Activated naive CD4-positive, alpha-beta T cell treated with anti-CD3 and anti-CD28 coated beads, Interleukin-2, amount 50 U/mL, for 72 hours (primary cell): ENCODE measurements around the gene U2AF2. TPM values are rescaled to one million over a fixed set of nuclear protein-coding genes. Genes with fewer than 3 reads are reported as not detected.

Experiments used
- ATAC-seq, 2 donors: fragments of 150-1000 bp; cut with Tn5 transposase; 2 replicates each; pipeline ENCODE4 v1.10.0; 2021; ENCODE audit warnings: mild to moderate bottlenecking in 2 of 2, moderate library complexity in 2 of 2
- DNase-seq, 2 donors: peaks; one replicate each; pipeline ENCODE4 v3.0.0; 2021 to 2022; ENCODE audit warnings: low spot score in 2 of 2
- H3K27ac Mint-ChIP-seq, 2 donors: one replicate each; pipeline ENCODE4 v1.8.0; 2022; ENCODE audit warnings: mild to moderate bottlenecking in 2 of 2, mixed read lengths in 2 of 2
- H3K36me3 Mint-ChIP-seq, 2 donors: one replicate each; pipeline ENCODE4 v1.8.0; 2022; ENCODE audit warnings: mixed read lengths in 2 of 2
- H3K9me3 Mint-ChIP-seq, 2 donors: one replicate each; pipeline ENCODE4 v1.8.0; 2022; ENCODE audit warnings: mixed read lengths in 2 of 2
- total RNA-seq, 2 donors: library from RNA; stranded (reverse); gene quantifications; one replicate each; pipeline ENCODE4 v1.2.3, GENCODE V29; 2022

The U2AF2 gene
- total RNA-seq, 2 donors from 2014 or later = 270 to 312 TPM

DNA sequence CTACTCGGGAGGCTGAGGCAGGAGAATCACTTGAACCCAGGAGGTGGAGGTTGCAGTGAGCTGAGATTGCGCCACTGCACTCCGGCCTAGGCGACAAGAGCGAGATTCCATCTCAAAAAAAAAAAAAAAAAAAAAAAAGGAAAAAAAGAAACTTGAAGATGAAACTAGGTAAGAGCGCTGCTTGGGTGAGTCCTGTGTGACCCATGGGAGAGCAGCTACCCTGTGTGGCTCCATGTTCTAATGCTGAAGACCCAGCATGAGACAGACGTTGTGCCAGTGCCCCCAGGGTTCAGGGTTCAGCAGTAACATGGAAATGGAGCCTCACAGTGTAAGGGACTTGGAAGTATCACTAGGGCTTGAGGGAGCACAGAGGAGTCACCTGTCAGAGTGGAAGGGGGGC lies 36.4 kb upstream of the U2AF2 start:
- Mint-ChIP-seq H3K36me3 (peaks cover 0 to 7% of the 10 kb centered on the region in 2 donors), H3K27ac (no peak overlapping the region), H3K9me3 (no peaks in the 10 kb centered on the region)
- no peak for ATAC-seq
- DNase-seq = no peak

DNA sequence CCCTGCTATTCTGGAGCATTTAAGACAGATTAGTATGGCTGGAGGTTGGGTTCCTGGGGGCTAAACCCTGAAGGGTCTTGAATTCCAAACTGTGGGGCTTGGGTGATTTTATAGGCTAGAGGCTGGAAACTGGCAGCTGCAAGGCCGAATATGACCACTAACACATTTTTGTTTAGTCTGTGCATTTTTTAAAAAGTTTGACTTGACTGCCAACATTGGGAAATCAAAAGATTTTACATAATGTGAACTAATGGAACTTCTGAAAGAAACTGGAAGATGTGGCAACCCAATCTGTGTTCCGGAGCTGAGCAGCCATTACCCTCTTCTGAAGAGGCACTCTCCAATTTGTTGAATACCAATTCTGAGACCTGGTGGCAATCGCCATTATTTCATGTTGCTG lies 35.5 kb upstream of the U2AF2 start:
- no peak for ATAC-seq
- no peak for DNase-seq
- Mint-ChIP-seq H3K9me3 (peaks cover 0 to 4% of the 10 kb centered on the region in 2 donors), H3K27ac (no peak overlapping the region), H3K36me3 (peaks cover 0 to 7% of the 10 kb centered on the region in 2 donors)

DNA sequence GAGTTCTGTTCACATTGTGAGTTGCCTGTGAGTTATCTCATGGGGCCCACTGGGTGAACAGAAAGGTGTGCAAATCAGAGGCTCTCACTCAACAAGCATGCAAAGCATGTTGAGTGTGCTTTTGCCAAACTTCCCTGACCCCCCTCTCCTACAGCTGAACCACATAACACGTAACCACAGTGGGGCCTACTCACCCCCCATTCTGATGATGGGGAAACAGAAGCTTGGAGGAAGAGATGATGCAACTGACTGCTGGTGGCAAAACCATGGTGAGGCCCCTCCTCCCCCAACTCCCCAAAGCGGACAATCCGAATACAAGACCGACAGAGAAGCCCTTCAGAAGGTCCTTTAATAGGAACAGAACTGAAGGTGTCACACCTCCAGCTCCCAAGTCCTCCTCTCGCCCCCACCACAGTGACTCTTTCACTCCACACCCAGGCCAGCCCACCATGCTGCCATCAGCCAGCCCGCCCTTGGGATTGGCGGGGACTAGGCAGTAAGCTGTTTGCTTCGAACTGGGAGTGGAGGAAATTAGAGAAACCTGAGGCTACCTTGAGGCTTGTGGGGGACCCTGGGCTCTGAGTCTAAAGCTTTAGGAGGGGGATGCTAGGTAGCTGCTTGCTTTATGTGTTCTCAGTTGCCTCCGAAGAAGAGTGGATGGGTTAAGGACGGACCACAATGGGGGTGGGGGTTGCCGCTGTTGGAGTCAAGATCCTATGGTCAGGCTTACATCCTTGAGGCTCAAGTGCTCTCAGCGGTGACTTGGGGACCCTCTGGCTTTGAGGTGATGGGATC lies 34.2 kb upstream of the U2AF2 start:
- ATAC-seq = no peak
- Mint-ChIP-seq H3K36me3 (peaks cover 0 to 7% of the 10 kb centered on the region in 2 donors), H3K9me3 (peaks cover 0 to 4% of the 10 kb centered on the region in 2 donors), H3K27ac (peak overlapping the region in 1 of 2 donors; percentile 66)
- DNase-seq = no peak

DNA sequence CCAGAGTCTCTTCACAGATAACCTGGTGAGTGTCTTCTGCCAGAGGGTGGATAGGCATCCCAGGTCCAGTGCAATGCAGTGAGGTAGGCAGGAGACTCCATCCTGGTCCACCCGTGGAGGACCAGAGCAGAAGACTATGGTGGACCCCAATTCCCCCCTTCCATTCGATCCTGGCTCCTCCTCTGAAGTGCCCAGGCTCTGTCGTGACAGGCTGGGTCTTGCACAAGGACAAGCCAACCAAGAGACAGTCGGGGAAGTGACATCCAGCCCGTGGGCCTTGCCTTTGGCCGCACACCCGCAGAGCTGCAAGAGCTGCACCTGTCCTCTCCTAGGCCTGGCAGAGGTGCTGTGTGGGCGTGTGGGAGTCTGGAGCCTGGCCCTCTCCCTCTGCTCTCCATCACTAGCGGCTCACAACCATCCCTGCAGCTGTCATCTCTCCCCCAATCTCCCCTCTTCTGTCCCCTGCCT lies 33.6 kb upstream of the U2AF2 start:
- peaks cover 0 to 4% of the 10 kb centered on the region in 2 donors for H3K9me3 Mint-ChIP-seq
- H3K36me3 Mint-ChIP-seq = peaks cover 0 to 7% of the 10 kb centered on the region in 2 donors
- ATAC-seq (no peak), DNase-seq (no peak)
- no peak overlapping the region for H3K27ac Mint-ChIP-seq

DNA sequence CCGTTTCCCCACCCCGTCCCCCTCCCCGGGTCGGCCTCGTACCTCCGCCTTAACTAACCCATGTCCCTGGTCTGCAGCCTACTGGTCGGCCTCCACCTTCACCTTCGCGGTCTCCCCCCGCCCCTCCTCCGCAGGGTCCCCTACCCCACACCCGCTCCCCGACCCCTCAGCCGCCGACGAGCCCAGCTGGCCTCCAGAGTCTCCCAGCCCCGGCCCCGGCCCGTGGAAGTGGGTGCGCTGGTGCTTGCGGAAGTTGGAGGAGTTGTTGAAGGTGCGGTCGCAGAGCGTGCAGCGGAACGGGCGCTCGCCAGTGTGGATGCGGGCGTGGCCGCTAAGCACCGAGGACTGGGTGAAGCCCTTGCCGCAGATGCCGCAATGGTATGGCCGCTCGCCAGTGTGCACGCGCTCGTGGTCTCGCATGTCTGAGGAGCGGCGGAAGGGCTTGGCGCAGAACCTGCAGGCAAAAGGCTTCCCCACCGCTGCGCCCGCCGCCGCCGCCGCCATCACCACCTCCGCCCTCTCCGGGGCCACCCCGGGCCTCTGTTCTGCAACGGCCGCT lies 33.1 kb upstream of the U2AF2 start:
- Mint-ChIP-seq H3K36me3 (peaks cover 0 to 7% of the 10 kb centered on the region in 2 donors), H3K9me3 (peaks cover 0 to 4% of the 10 kb centered on the region in 2 donors), H3K27ac (no peak overlapping the region)
- ATAC-seq (no peak), DNase-seq (no peak)

DNA sequence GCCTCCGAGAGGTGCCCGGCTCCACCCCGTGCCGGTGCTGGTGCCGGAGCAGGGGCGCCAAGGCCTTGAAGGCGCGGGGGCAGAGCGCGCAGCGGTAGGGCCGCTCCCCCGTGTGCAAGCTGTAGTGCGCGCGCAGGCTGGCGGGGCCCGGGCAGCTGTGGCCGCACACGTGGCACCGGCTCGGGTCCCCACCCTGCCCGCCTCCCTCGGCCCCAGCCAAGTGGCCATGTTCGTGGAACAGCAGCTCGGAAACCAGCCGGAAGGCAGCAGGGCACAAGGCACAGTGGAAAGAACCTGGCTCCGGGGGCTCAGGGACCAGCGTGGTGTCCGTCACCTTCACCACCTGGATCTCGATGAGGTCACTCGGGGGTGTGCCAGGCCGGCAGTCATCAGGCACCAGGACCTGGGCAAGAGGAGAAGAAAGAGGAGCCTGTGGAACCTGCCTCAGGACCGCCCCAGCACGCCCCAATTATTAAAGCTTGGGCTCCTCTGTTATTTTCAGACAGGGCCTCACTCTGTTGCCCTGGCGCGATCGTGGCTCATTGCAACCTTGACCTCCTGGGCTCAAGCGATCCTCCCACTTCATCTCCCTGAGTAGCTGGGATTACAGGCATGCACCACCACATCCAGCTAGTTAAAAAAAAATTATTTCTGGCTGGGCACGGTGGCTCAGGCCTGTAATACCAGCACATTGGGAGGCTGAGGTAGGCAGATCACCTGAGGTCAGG lies 32.4 kb upstream of the U2AF2 start:
- no peak for DNase-seq
- Mint-ChIP-seq H3K9me3 (peaks cover 0 to 4% of the 10 kb centered on the region in 2 donors), H3K36me3 (peaks cover 0 to 4% of the 10 kb centered on the region in 2 donors), H3K27ac (no peak overlapping the region)
- ATAC-seq = no peak

DNA sequence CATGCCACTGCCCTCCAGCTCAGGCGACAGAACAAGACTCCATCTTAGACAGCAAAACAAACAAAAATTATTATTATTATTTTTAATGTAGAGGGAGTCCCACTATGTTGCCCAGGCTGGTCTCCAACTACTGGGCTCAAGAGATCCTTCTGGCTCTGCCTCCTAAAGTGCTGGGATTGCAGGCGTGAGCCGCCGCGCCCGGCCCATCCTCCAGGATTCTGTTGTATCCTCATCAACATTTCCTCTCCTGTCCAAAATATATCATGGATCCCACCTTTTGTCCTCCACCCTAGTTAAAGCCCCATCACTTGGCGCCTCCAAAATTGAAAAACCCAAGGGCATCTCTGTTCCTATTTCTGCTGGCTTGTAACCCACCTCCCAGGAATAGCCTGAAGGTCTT lies 31.7 kb upstream of the U2AF2 start:
- ATAC-seq (no peak), DNase-seq (no peak)
- peaks cover 0 to 4% of the 10 kb centered on the region in 2 donors for H3K9me3 Mint-ChIP-seq
- no peaks in the 10 kb centered on the region for H3K36me3 Mint-ChIP-seq
- peak overlapping the region in 1 of 2 donors; percentile 91 for H3K27ac Mint-ChIP-seq

DNA sequence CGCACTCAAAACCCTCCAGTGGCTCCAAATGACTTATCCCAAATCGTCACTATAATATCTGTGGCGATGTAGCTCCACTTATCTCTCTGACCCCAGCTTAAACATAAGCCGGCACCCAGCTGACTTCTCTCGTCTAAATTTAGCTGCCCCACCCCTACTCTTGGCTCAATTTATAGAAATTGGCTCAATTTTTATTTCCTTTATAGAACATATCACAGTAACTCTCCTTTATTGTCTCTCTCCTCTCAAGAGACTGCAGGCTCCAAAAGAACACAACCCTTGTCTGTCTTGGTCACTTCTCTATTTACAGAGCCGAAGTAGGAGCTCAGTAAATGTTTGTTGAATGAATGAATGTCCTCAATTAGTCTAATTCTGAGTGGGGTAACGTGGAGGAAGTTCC lies 31.3 kb upstream of the U2AF2 start:
- DNase-seq (no peak), ATAC-seq (no peak)
- H3K27ac Mint-ChIP-seq = peak overlapping the region in 1 of 2 donors; percentile 91
- H3K36me3 Mint-ChIP-seq = no peaks in the 10 kb centered on the region
- H3K9me3 Mint-ChIP-seq = peaks cover 0 to 4% of the 10 kb centered on the region in 2 donors

DNA sequence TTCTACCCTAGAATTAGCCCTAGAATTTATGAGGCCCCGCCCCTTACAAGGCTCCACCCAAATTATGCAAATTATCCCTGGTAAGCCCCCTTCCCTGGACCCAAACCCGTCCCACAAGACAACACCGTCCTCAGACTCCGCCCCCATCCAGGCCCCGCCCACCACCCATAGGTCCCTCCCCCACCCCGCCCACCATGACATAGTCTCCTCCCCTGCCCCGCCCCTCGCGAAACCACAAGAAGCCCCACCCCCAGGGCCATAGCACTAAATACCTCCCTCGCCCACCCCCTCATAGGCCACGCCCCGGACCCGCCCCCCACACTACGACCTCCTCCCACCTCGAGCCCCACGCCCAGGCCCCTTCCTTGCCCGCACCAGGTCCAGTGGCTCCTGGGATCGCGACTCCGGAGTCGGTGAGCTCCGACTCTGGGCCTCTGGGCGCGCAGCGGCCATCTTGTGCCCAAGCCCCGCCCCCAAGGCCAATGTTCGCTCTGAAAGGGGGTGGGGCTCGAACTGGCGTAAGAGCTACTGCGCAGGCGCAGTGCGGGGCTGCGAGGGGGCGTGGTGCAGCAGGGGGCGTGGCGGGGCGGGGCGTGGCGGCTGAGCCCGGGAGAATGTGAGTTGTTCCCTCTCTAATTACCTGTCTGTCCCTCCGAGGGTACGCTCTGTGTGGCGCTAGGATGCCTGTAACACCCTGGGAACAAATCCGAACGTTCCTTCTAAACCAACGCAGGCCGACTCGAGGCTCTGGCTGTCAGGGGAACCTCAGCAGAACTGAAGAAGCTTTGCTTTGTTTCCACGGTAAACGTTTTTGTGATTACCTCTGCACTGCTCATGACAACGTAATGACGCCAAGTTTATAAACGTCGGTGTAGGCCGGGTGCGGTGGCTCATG lies 30.5 kb upstream of the U2AF2 start, which contains the start of gene ZNF784:
Gene ZNF784 (minus strand): TSS at position 458 of the 895 bp plus-strand sequence. CDS start 5 bp downstream, at position 453.
- peak; percentile 91 to 94 for DNase-seq
- Mint-ChIP-seq H3K36me3 (no peaks in the 10 kb centered on the region), H3K9me3 (peaks cover 0 to 4% of the 10 kb centered on the region in 2 donors), H3K27ac (peak within 1 kb of the TSS; percentile 91 to 98)
- peak; percentile 50 to 74 for ATAC-seq

DNA sequence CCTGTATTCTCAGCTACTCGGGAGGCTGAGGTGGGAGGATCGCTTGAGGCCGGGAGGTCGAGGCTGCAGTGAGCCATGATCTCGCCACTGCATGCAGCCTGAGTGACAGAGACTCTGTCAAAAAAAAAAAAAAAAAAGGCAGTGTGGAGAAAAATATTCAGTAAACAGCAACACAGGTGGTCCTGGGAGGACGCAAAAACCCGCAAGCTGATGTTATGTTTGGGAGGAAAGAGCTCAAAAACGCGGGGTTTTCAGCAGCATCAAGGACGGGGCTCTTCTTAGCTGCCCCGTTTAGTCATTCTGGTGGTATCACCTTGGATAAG lies 29.9 kb upstream of the U2AF2 start:
- DNase-seq = no peak
- Mint-ChIP-seq H3K9me3 (peaks cover 0 to 4% of the 10 kb centered on the region in 2 donors), H3K27ac (peak overlapping the region in 1 of 2 donors; percentile 91), H3K36me3 (no peaks in the 10 kb centered on the region)
- ATAC-seq = no peak

DNA sequence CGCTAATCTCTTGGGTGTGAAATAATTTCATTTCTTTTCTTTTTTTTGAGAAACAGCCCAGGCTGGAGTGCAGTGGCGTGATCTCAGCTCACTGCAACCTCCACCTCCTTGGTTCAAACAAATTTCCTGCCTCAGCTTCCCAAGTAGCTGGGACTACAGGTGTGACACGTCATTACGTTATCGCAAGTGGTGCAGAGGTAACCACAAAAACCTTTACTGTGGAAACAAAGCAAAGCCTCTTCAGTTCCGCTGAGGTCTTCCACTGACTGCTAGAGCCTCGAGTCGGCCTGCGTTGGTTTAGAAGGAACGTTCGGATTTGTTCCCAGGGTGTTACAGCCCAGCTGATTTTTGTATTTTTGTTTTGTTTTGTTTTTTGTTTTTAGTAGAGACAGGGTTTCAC lies 28.5 kb upstream of the U2AF2 start:
- Mint-ChIP-seq H3K27ac (peak overlapping the region; percentile 8 to 67), H3K9me3 (peaks cover 0 to 4% of the 10 kb centered on the region in 2 donors), H3K36me3 (no peaks in the 10 kb centered on the region)
- DNase-seq (peak in 1 of 2 donors; percentile 47), ATAC-seq (peak; percentile 76 to 90)

DNA sequence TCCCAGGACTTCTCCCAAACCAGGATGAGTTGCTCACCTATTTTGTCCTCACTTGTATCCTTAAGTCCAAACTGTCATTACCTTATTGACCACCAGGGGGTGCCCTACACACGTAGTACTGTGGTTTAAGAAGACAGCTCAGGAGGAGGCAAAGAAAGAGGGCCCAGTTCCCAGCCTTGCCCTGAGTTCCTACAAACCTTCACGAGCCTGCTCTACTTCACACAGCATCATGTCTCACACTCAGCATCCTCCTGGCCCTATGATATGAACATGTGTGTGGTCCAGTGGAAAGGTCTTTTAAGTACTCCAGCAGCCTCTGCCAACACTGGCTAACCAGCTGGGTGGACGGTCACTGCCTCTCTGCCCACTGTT lies 22.4 kb upstream of the U2AF2 start:
- peak overlapping the region in 1 of 2 donors; percentile 46 for H3K27ac Mint-ChIP-seq
- peak; percentile 34 to 48 for ATAC-seq
- H3K36me3 Mint-ChIP-seq = peaks cover 15 to 19% of the 10 kb centered on the region in 2 donors
- DNase-seq = peak in 1 of 2 donors; percentile 93
- H3K9me3 Mint-ChIP-seq = no peaks in the 10 kb centered on the region

DNA sequence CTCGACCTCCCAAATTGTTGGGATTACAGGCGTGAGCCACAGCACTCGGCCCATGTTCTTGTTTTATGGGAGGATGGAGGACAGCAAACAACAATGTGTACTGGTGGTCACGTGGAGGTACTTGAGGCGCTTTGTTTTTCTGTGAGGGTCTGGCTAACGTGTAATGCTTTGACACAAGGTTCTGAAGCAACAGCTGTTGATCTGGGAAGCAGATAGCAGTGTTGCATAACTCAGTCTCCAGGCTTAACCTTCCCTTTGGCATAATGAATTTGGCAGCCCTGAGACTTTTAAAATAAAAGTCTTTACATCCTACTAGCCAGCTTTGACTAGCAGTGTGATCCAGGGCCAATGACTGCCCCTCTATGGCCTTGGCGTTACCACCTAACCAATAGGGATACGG lies 21.0 kb upstream of the U2AF2 start:
- Mint-ChIP-seq H3K36me3 (peaks cover 21 to 26% of the 10 kb centered on the region in 2 donors), H3K27ac (peak overlapping the region in 1 of 2 donors; percentile 99), H3K9me3 (peaks cover 0 to under 1% of the 10 kb centered on the region in 2 donors)
- DNase-seq (no peak), ATAC-seq (no peak)

DNA sequence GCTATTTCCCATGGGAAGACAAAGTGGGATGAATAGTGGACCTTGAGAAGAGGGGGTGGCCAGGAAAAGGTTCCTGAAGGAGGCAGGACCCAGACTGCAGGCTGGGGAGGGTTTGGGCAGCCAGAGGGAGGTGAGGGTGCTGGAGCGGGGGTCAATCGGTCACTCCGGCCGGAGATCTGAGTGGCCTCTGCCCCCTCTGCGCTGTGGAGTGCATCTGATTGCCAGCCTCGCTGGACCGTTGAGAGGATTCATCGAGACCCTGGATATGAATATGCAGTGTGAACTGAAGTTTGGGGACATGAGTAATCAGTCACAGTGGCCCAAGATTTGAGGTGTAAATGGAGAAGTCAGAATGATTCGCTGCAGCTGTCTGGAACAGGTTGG lies 19.5 kb upstream of the U2AF2 start:
- ATAC-seq (peak in 1 of 2 donors; percentile 61), DNase-seq (no peak)
- H3K36me3 Mint-ChIP-seq = peaks cover 26 to 38% of the 10 kb centered on the region in 2 donors
- H3K27ac Mint-ChIP-seq = peak overlapping the region; percentile 99 to 100
- peaks cover 1 to 4% of the 10 kb centered on the region in 2 donors for H3K9me3 Mint-ChIP-seq

DNA sequence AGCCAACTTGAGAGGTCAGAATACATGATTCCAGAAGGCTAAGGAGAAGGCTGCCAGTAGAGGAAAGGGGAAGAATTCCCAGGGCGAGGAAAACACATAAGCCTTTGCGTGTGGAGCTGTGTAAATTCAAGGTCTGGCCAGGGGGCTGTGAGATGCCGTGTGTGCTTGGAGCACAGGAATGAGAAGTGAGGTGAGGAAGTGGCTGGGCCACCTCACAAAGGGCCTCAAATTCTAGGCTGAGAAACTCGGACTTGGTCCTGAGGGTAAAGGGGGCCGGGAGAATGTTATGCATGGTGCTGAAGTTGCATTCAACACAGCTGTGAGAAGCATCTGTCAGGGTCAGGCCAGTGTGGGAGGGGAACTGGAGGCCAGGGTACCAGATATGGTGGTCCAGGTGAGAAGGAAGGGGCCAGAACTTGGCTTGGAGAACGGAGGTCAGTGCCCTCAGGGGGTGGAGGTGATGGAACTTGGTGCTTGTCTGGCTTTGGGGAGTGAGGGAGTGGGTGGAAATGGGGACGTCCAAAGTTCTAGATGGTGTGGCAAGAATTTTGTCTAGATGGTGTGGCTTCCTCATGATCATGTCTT lies 18.9 kb upstream of the U2AF2 start:
- Mint-ChIP-seq H3K9me3 (peaks cover 4% of the 10 kb centered on the region in 2 donors), H3K27ac (peak overlapping the region; percentile 99 to 100), H3K36me3 (peaks cover 29 to 39% of the 10 kb centered on the region in 2 donors)
- no peak for ATAC-seq
- DNase-seq = no peak

DNA sequence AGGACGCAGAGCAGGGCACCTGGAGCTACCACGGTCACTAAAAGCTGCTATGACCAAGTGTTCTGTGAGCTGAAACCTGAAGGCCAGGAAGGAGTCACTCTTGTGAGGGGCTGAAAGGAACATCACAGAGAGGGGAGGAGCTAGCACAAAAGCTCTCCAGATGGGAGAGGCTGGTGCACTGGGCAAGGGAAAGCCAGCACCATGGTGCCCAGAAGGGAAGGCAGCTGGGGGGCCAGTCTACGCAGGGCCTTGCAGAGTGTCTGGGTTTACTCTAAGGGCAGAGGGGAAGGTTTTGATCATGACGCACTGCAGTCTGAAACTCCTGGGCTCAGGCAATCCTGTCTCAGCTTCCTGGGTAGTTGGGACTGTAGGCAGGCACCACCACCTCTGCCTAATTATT lies 18.1 kb upstream of the U2AF2 start:
- H3K27ac Mint-ChIP-seq = peak overlapping the region; percentile 41 to 99
- no peak for ATAC-seq
- no peak for DNase-seq
- peaks cover 29 to 44% of the 10 kb centered on the region in 2 donors for H3K36me3 Mint-ChIP-seq
- peaks cover 4% of the 10 kb centered on the region in 2 donors for H3K9me3 Mint-ChIP-seq
